ENCODE data around the gene CA10. TPM values are rescaled to one million over a fixed set of nuclear protein-coding genes. Genes with fewer than 3 reads are reported as not detected.

The CA10 gene
- total and polyA plus RNA-seq, 2 donors (not counting 1 experiment from before 2014, with no cell fraction given), result not detected

- ChIA-PET CTCF (no interaction called here), POLR2A (no interaction called here)
- intact Hi-C loops (cut with micrococcal nuclease), result no loop called here
- Histone ChIP-seq H3K27me3 (replicated peaks in 1 of 4; ENCODE audit: control extremely low read depth in 1 of 4, control insufficient read depth in 3 of 4, insufficient read depth in 4 of 4, low read length in 3 of 4) (peaks cover 0 to under 1% (median 0%) of the 10 kb centered on the region in 4 experiments), H3K79me2 (ENCODE audit: control insufficient read depth, insufficient read depth, low read length) (no peaks in the 10 kb centered on the region), H3K9me3 (ENCODE audit: control extremely low read depth in 1 of 3, control insufficient read depth in 2 of 3, insufficient read depth in 1 of 3, low read length in 2 of 3) (no peaks in the 10 kb centered on the region), H3K4me3 (ENCODE audit: control extremely low read depth in 1 of 5, extremely low read depth in 1 of 5, insufficient read depth in 1 of 5, low read depth in 2 of 5, low read length in 4 of 5) (no peak overlapping the region), H4K20me1 (ENCODE audit: control insufficient read depth, insufficient read depth, low read length, poor library complexity, severe bottlenecking) (no peaks in the 10 kb centered on the region), H3K4me2 (replicated peaks; ENCODE audit: low read depth, low read length, poor library complexity, severe bottlenecking) (no peak overlapping the region), H3K27ac (ENCODE audit: low read length in 2 of 2) (no peak overlapping the region), H2AFZ (ENCODE audit: insufficient read depth, low read depth, low read length, poor library complexity, severe bottlenecking) (no peak overlapping the region), H3K36me3 (replicated peaks in 1 of 2; ENCODE audit: control extremely low read depth in 1 of 2, control insufficient read depth in 1 of 2, extremely low read depth in 1 of 2, insufficient read depth in 2 of 2, low read length in 1 of 2) (no peaks in the 10 kb centered on the region), H3K4me1 (ENCODE audit: control insufficient read depth in 2 of 2, insufficient read depth in 2 of 2, low read length in 2 of 2) (no peaks in the 10 kb centered on the region), H3K9ac (ENCODE audit: low read length) (no peak overlapping the region)
- H3K27me3 Mint-ChIP-seq, result peaks cover 7% of the 10 kb centered on the region
- ATAC-seq (ENCODE audit: low read depth), result no peak
- no peak overlapping the region for H3K4me3 Mint-ChIP-seq
- WGBS (ENCODE audit: insufficient coverage), result no CpG with 5 or more reads among the region's 1 CpG
- no peaks in the 10 kb centered on the region for H3K4me1 Mint-ChIP-seq
- no peak for DNase-seq
- no peak overlapping the region for H3K27ac Mint-ChIP-seq
- no peak for TF ChIP-seq EZH2 (IDR thresholded peaks at IDR 0.05; ENCODE audit: borderline replicate concordance, insufficient read depth, low read depth, low read length, poor library complexity, severe bottlenecking)
- TF ChIP-seq, protein P1, sequence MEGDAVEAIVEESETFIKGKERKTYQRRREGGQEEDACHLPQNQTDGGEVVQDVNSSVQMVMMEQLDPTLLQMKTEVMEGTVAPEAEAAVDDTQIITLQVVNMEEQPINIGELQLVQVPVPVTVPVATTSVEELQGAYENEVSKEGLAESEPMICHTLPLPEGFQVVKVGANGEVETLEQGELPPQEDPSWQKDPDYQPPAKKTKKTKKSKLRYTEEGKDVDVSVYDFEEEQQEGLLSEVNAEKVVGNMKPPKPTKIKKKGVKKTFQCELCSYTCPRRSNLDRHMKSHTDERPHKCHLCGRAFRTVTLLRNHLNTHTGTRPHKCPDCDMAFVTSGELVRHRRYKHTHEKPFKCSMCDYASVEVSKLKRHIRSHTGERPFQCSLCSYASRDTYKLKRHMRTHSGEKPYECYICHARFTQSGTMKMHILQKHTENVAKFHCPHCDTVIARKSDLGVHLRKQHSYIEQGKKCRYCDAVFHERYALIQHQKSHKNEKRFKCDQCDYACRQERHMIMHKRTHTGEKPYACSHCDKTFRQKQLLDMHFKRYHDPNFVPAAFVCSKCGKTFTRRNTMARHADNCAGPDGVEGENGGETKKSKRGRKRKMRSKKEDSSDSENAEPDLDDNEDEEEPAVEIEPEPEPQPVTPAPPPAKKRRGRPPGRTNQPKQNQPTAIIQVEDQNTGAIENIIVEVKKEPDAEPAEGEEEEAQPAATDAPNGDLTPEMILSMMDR (IDR thresholded peaks at IDR 0.05), result no peak
- H3K9me3 Mint-ChIP-seq (ENCODE audit: insufficient read depth), result no peaks in the 10 kb centered on the region
Measured at GRCh38 chr17:51759260-51759659, 399.3 kb downstream of the CA10 start.

DNA sequence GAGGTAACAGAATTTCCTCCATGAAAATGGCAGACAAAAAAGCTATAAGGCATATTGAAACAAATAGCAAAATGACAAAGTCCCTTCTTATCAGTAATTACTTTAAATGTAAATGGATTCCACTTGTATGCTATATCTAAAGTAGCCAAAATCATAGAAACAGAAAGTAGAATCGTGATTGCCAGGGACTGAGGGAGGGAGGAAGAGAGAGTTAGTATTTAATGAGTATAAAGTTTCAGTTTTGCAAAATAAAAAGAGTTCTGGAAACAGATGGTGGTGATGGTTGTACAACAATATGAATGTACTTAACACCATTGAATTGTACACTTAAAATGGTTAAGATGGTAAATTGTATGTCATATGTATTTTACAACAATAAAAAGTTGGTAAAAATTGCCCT lies 407.4 kb downstream of the CA10 start:
- H4K20me1 ChIP-seq (ENCODE audit: control insufficient read depth, insufficient read depth, low read length, poor library complexity, severe bottlenecking), result no peaks in the 10 kb centered on the region
- H3K4me3 Mint-ChIP-seq, result no peak overlapping the region
- H3K36me3 ChIP-seq (replicated peaks in 1 of 2; ENCODE audit: control extremely low read depth in 1 of 2, control insufficient read depth in 1 of 2, extremely low read depth in 1 of 2, insufficient read depth in 2 of 2, low read length in 1 of 2), result no peaks in the 10 kb centered on the region
- no peak for ATAC-seq (ENCODE audit: low read depth)
- H3K9me3 ChIP-seq (ENCODE audit: control extremely low read depth in 1 of 3, control insufficient read depth in 2 of 3, insufficient read depth in 1 of 3, low read length in 2 of 3), result no peaks in the 10 kb centered on the region
- H3K27me3 Mint-ChIP-seq, result no peaks in the 10 kb centered on the region
- CTCF ChIA-PET, result no interaction called here
- H3K27ac Mint-ChIP-seq, result no peak overlapping the region
- no peaks in the 10 kb centered on the region for H3K79me2 ChIP-seq (ENCODE audit: control insufficient read depth, insufficient read depth, low read length)
- no peaks in the 10 kb centered on the region for H3K4me1 ChIP-seq (ENCODE audit: control insufficient read depth in 2 of 2, insufficient read depth in 2 of 2, low read length in 2 of 2)
- H3K9ac ChIP-seq (ENCODE audit: low read length), result no peak overlapping the region
- H3K4me2 ChIP-seq (replicated peaks; ENCODE audit: low read depth, low read length, poor library complexity, severe bottlenecking), result no peak overlapping the region
- no peak overlapping the region for H3K27ac ChIP-seq (ENCODE audit: low read length in 2 of 2)
- H3K27me3 ChIP-seq (replicated peaks in 1 of 4; ENCODE audit: control extremely low read depth in 1 of 4, control insufficient read depth in 3 of 4, insufficient read depth in 4 of 4, low read length in 3 of 4), result no peaks in the 10 kb centered on the region
- no peaks in the 10 kb centered on the region for H3K4me1 Mint-ChIP-seq
- no peak overlapping the region for H2AFZ ChIP-seq (ENCODE audit: insufficient read depth, low read depth, low read length, poor library complexity, severe bottlenecking)
- DNase-seq, result no peak
- TF ChIP-seq, protein P1 (IDR thresholded peaks at IDR 0.05), result no peak
- no peak for TF ChIP-seq EZH2 (IDR thresholded peaks at IDR 0.05; ENCODE audit: borderline replicate concordance, insufficient read depth, low read depth, low read length, poor library complexity, severe bottlenecking)
- H3K9me3 Mint-ChIP-seq (ENCODE audit: insufficient read depth), result no peaks in the 10 kb centered on the region
- POLR2A ChIA-PET, result no interaction called here
- WGBS (ENCODE audit: insufficient coverage), result no CpG with 5 or more reads among the region's 1 CpG
- H3K4me3 ChIP-seq (ENCODE audit: control extremely low read depth in 1 of 5, extremely low read depth in 1 of 5, insufficient read depth in 1 of 5, low read depth in 2 of 5, low read length in 4 of 5), result no peak overlapping the region
- intact Hi-C loops (cut with micrococcal nuclease), result no loop called here
